GM21825 (cell line): ENCODE measurements around the gene FUT8.
"Not testable (repeated sequence)": the region's sequence is repeated elsewhere in the genome, so short reads cannot be mapped to it uniquely, and the experiment has no call there.

Experiments
- ATAC-seq: cut with Tn5 transposase; IDR thresholded peaks from one replicate; pipeline ENCODE4 v1.9.1; 2021; ENCODE audit warnings: mild to moderate bottlenecking, moderate library complexity; ENCODE audit not compliant: unreplicated experiment

FUT8 gene

DNA sequence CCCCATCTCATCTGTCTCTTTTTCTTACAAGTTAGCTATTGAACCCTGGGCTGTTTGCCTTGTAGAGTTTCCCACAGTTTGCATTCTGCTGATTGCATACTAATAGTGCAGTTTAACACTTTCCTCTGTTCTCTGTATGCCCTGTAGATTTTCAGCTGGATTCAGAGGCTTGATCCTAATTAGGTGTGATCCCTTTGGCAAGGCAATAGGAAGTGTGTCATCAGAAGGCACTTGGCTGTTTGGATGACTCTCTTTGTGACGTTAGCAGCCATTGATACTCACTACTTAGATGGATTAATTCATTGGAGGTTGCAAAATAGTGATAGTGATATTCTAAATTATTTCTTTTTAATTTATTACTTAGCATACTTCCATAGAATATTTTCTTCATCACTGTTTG, 33.6 kb downstream of the FUT8 start:
- no peak for ATAC-seq

DNA sequence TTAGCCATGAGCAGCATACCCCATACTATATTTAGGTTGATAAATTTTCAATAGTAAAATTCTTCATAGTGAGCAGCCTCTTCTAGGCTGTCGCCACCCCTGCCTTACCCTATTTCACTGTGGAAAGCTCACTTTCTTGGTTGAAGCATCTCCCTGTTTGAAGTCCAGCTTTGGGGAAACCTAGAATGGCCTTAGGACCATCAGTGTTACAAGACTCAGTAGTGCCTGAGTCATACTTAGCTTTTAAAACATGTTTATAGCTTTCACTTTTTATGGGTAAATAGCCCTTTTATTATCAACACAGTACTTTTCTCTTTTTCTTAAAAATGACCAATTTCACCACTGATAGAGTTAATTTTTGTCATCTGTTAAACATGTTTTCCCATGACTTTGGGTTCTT, 37.1 kb downstream of the FUT8 start:
- no peak for ATAC-seq

DNA sequence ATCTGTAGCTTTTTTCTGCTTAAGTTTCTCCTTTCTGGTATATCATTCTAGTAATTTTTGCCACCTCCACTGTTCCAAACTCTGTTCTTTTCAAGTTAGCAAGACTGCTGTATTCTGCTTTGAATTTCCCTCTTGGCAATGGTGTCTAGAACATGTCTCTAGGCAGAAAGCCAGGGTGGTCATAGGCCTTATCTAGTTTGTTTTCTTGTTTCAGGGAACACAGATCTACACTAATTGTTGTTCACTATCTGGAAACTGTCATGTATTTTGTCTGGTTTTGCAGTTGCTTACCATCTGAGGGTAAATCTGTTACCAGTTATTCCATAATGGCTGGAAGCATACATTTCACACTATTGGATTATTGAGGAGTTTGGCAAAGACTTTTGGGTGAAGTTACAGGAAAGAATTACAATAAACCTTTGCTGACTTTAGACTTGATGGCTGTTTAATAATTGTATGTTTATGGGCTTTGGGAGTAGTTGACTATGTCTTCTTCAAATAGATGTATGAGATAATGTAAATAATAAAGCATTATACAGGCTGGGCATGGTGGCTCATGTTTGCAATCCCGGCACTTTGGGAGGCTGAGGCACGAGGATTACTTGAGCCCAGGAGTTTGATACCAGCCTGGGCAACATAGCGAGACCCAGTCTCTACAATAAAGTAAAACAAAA, 41.4 kb downstream of the FUT8 start:
- no peak for ATAC-seq

DNA sequence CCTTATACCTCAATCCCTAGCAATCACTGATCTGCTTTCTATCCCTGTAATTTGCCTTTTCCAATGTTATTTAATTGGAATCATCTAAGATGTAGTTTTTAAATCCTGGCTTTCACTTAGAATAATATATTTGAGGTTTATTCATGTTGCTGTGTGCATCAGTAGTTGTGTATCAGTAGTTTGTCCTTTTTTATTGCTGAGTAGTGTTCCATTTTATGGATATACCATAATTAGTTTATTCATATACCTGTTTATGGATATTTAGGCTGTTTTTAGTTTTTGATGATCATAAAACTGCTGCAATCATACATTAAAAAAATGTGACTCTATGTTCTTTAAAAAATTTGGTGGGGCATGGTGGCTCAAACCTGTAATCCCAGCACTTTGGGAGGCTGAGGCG, 43.7 kb downstream of the FUT8 start:
- ATAC-seq, result no peak

DNA sequence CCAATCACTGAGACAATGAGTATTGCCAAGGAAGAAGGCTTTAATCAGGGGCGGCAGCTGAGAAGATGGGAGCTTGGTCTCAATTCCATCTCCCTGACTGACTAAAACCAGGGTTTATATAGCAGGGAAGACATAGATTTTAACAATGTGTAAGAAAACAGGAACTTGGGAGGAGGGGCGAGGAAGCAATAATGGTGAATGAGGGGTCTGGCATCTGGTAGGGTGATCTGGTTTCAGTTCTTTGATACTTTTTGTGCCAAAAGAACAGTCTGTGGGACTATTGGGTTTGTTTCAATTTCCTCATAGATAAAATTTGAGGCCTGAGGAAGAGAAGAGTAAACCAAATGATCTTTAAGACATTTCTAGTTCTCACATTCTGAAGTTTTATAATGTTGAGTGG, 49.2 kb downstream of the FUT8 start:
- ATAC-seq, result peak; percentile 29

DNA sequence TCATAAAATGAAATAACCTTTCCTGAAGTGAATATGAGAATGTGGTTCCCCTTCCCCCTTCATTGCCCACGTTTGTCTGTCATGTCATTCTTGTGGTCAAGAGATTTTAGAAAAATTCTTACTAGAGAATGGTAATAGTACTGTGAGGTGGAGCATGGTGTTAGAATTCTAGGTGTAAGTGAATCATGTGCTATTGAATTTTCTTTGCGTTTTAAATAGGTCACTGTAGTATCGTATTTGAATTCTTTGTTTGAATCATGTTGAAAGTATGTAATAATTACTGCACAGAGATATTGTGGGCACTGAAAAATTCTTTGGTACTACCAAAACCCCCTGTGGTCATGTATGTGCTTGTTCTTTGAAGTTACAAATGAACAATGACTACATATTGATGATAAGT, 49.9 kb downstream of the FUT8 start:
- peak; percentile 59 for ATAC-seq

DNA sequence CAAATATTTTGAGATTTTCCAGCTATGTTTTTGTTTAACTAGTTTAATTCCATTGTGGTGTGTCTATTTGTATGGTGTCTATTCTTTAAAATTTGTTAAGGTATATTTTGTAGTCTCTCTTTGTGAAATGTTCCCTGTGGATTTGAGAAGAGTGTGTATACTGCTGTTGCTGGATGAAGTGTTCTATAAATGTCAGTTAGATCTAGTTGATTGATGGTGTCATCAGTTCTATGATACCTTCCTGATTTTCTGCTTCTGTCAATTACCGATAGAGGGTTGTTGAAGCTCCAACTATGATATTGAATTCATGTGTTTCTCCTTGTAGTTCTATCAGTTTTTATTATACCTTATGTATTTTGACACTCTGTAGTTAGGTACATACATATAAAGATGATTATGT, 53.1 kb downstream of the FUT8 start:
- no peak for ATAC-seq

DNA sequence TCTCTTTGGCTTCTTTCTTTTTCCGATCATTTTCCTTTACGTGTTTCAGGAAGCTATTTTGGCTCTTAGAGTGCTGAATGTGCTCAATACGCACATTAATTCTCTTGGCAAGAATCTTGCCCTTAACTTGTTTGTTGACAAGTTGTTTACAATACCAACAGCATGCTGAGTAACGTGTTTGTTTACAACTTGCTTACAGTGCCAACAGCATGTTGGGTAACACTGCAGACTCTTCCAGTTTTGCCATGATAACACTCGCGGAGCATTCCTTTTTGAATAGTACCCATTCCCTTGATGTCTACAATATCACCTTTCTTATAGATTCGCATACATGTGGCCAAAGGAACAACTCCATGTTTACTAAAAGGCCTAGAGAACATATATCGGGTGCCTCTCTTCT, 55.4 kb downstream of the FUT8 start:
- not testable (repeated sequence) for ATAC-seq

DNA sequence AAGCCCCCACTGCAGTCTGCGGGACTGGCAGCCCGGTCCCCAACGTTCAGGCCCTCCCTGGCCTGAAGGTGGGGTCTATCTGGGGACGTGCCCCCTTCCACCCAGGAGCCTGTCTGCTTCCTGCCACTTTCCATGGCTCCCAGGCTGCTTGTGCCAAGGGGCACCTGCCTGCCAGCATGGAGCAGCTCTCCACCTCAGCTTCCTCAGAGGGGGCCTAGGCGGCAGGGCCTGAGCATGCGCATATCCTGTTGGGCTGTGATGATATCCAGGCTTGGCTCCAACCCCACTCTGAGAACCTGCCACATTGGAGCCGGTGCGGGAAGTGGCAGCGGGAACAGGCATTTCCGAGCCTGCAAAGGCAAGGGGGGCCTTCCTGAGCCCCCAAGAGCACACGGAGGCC, 57.4 kb downstream of the FUT8 start:
- no peak for ATAC-seq

DNA sequence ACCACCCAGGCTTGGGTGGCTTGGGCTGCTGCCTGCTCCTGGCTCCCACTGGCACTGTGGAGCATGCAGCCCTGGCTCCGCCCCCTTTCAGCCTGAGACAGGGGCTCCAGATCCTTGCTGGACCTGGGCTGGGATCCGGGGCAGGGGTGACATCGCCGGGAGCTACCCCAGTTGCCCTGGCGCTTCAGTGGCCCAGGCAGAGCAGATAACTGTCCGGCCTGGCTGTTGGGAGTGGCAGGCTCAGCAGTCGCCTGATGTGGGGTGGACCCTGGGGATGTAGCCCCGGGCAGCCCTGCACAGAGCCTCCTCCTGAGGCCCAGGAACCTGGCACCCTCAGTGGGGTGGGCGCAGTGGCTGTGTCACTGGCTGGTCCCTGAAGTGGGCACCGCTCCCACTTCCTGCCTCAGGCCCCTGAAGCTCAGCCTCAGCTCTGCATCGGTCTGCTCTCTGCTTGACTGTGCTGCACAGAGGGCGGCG, 57.9 kb downstream of the FUT8 start:
- peak; percentile 48 for ATAC-seq

DNA sequence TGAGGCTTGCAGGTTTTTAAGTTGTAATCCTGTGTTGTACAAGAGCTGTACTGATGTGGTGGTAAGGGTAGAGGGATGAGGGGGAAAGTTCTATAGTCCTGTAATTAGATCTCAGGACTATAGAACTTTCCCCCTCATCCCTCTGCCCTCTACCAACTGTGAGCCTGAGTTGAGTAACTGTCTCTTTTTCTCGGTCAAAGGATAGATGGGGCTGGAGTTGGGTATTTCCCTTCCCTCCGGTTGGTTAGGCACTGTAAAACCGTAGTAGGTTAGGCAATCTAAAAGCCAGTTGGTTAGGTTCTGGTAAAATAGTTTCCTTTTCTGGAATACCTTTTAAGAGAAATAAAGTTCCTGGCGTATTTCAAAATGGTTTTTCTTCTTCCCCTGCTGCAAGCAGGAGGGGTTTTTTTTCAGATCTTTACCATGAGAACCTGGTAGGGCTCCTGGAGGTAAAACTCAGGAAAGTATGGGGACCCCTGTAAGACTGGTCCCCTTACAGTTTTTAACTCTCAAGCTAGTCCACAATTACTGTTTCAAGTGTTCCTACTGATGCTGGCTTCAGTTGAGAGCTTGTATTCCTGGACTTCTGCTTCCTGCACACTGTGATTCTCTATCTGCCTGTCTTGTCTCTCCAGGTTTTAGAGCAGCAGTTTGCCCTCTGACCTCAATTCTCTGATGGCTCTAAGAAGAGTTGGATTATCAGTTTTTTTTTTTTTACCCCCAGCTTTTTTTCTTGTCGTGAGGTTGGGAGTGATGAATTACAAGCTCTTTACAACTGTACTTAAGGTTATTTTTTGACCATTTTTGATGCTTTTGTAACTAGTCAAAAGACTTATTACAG, 58.7 kb downstream of the FUT8 start:
- peak; percentile 65 for ATAC-seq

DNA sequence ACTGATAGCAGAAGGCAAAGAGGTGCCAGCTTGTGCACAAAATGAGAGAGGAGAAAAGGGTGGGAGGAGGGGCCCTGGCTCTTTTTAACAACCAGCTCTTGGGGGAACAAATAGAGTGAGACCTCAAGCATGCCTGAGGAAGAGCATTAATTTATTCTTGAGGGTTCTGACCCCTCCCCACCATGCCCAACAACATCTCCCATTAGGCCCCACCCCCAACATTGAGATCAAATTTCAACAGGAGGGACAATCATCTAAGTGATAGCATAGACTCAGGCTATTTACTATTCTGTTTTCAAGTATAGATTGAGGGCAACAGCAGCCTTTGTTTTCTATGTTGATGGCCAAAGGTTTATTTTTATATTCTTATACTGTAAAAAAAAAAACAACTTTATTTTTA, 59.7 kb downstream of the FUT8 start:
- ATAC-seq, result no peak

DNA sequence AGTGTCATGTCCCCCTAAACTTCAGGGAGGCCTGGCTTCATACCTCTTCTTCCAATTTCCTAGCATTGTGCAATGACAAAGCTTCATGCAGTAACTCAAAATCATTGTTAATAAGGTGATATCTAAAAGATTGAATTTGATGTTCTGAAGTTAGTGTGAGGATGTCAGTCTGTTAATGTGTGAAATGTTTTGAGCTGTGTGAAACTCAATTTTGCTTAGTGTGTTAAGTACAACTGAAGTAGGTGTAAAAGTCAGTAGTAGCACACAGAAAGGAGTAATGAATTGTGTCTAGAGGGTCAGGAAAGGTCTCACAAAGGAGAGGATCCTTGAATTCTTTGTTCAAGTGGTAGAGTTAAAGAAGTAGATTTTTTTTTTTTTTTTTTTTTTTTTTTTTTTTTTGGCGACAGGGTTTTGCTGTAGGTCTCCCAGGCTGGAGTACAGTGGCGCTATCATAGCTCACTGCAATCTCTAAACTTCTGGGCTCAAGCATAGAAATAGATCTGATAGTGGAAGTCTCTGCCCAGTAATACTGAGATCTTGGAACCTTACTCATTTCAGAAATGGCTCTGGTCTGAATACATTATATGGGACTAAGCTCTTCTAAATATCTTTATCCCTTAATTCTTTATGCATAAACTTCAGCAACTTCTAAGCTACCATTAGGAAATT, 63.9 kb downstream of the FUT8 start:
- ATAC-seq, result peak; percentile 71

DNA sequence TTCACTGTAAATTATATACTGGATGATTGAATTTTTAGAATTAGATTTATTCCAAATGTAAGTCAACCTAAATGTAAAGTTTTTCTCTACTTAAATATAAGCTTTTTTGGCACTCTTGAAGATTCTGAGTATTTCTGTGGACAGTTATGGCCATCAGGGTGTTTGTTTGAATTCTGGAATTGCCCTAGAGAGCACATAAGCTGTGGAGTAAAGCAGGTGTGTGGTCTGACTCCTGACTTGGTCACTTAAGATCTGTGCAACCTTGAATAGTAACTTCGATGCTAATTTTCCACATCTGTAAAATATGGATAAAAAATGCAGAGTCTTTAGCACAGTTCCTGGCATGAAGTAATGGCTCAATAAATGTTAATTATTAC, 64.4 kb downstream of the FUT8 start:
- no peak for ATAC-seq

DNA sequence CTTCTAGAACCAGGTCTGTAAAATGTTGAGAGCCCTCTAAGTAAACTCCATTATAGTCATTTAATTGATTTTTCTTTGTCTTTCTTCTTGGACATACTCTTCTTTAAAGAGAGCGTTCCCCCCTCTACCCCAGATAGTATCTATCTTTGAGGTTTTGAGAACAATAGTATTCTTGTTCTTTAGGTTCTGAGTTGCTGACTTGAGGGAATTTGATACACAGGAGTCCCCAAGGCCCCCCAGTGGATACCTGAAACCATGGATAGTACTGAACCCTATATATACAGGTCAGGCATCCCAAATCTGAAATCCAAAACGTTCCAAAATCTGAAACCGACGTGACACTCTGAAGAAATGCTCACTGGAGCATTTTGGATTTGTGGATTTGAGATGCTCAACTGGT, 65.5 kb downstream of the FUT8 start:
- no peak for ATAC-seq

DNA sequence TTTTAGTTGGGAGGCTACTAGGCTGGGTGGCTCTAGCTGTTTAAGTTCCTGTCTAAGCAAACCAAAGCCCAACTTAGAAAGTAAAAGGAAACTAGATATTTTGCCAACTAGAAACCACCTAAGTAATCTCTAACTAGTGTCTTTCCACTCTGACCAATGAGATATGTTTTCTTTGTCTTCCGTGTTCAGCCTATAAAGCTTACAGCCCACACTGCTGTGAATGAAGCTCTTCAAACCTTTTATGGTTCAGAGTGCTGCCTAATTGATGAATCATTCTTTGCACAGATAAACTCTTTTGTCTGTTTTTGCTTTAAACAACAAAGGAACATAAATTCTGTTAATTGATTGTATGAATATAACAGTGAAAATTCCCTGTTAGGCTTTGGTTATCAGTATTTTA, 66.1 kb downstream of the FUT8 start:
- ATAC-seq, result no peak

DNA sequence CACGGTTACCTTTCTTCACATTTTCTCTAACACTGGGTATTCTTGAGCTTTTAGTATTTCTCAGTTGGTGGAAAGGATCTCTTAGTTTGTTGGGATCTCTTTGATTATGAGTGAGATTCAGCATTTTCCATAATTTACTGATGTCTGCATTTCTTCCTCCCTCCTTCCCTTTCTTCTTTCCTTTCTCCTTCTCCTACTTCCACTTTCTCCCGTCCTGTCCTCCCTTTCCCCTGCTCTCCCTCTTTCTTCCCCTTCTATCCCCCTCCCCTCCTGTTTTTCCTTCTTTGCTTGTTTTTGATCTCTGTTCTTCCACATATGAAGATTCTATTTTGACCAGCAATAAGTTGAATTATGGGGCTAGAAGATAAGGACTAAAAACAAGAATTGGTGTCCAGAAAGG, 66.9 kb downstream of the FUT8 start:
- no peak for ATAC-seq

DNA sequence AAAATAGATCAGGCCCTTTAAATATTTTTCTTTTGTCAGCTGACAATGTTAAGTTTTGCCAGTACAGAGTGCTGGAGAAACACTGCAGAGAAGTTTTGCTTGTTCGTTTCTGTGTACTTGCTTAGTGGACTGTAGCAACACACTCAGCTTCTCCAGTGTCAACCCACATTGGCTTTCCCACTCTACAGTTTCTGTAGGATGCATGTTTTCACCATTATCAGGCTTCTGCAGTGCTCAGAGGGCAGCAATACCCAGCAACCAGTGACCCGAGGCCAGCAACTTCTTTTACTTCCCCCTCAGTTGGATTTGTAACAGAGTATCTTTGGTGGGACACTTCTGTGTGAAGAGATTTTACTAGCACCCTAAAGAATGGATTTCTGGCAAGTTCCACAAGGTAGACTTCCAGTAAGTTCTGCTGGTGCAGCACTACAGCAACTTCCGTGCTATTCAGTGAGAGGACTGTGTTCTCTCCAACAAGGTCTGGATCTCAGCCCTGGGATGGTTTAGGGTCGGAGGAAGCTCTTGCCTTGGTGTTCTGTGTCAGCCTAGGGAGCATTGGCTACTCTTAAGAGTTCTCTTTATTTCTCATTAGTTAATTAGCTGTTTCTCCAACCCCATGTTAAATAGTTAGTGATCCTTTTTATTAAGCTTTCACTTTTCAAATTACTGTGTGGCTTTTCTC, 70.4 kb downstream of the FUT8 start:
- no peak for ATAC-seq

DNA sequence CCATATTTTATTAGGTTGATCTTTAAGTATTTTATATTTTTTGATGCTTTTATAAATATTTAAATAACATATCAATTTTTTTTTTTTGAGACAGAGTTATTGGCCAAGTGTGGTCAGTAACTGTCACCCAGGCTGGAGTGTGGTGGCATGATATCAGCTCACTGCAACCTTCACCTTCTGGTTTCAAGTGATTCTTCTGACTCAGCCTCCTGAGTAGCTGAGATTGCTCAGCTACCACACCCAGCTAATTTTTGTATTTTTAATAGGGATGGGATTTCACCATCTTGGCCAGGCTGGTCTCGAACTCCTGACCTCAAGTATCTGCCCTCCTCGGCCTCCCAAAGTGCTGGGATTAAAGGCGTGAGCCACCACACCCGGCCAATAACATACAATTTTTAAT, 71.1 kb downstream of the FUT8 start:
- ATAC-seq, result no peak

DNA sequence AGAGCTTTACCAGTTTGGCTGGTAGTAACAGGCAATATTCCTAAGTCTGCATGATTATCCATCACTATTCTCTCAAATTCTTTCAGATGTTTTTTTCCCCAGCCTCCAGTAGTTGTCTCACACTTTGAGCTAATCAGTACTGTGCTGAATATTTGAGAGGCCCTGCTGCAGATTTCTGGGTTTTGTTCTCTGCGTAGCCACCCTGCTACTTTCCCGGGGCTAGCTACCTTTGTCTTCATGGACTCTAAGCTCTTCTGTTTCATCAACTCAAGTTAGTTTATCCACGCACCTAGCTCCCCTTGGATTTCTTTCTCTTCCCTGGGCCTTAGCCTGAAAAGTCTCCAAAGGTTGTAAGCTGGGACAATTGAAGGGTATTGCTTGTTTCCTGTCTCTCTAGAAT, 73.0 kb downstream of the FUT8 start:
- no peak for ATAC-seq

DNA sequence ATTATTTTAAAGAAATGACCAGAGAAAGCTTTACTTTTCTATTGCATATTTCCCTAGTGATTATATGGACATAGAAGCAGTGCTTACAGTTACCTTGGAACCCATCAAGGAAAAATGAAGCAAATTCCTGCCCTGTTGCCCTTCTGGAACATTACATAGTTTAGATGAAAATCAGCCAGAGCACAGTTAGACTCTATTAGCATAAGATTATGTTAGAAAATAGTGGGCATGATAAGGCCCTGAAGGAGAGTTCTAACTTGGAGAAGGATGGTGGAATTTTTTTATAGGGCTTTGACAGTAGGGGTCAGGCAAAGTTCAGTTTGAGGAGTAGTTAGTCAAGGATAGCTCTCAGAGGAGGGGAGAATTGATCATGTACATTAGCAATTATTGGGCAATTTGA, 74.3 kb downstream of the FUT8 start:
- no peak for ATAC-seq
